Neutrophil (primary cell): ENCODE data around the gene PLAAT4.

Experiments used
- H3K27ac ChIP-seq: fragments of 200-600 bp; sonication (generic); 2 replicates; pipeline ENCODE4 v1.5.1; 2016; ENCODE audit warnings: mild to moderate bottlenecking, moderate library complexity
- H3K27me3 ChIP-seq: fragments of 200-600 bp; sonication (generic); 2 replicates; pipeline ENCODE4 v1.6.0; 2016; ENCODE audit warnings: mild to moderate bottlenecking
- H3K36me3 ChIP-seq: fragments of 200-600 bp; sonication (generic); 2 replicates; pipeline ENCODE4 v1.5.1; 2017
- H3K4me1 ChIP-seq, 2 experiments: fragments of 200-600 bp in 1 of 2; sonication (generic) in 1 of 2; 1 replicate in 1 of 2; 2 replicates in 1 of 2; pipeline versions ENCODE4 v1.5.1 to v1.6.1; 2013 to 2016; ENCODE audit warnings: low read depth in 1 of 2, low read length in 1 of 2, mild to moderate bottlenecking in 1 of 2, moderate library complexity in 1 of 2; ENCODE audit not compliant: control insufficient read depth in 1 of 2, insufficient read depth in 1 of 2
- H3K4me3 ChIP-seq, 2 experiments: fragments of 200-600 bp in 1 of 2; sonication (generic) in 1 of 2; 1 replicate in 1 of 2; 2 replicates in 1 of 2; pipeline ENCODE4 v1.5.1; 2013 to 2016; ENCODE audit warnings: low read depth in 1 of 2, low read length in 1 of 2, mild to moderate bottlenecking in 1 of 2, moderate library complexity in 1 of 2
- H3K9me3 ChIP-seq: fragments of 200-600 bp; sonication (generic); 2 replicates; pipeline ENCODE4 v1.5.1; 2016
- CTCF ChIP-seq: fragments of 200-600 bp; sonication (generic); IDR thresholded peaks from 2 replicates; pipeline ENCODE4 v1.5.1; 2016; ENCODE audit warnings: antibody characterized with exemption

The PLAAT4 gene

GRCh38 chr11:63491636-63492372, 44.8 kb upstream of the PLAAT4 start:
- Histone ChIP-seq H3K9me3 (no peaks in the 10 kb centered on the region), H3K4me3 (peak overlapping the region; percentile 53 to 60), H3K36me3 (no peaks in the 10 kb centered on the region), H3K27ac (peak overlapping the region; percentile 5), H3K27me3 (peaks cover 34% of the 10 kb centered on the region), H3K4me1 (peaks cover 19 to 25% of the 10 kb centered on the region in 2 experiments)
- no peak for TF ChIP-seq CTCF

- Histone ChIP-seq H3K4me3 (no peak overlapping the region), H3K4me1 (peaks cover 19 to 25% of the 10 kb centered on the region in 2 experiments), H3K36me3 (no peaks in the 10 kb centered on the region), H3K27ac (peak overlapping the region; percentile 5), H3K9me3 (no peaks in the 10 kb centered on the region), H3K27me3 (peaks cover 29% of the 10 kb centered on the region)
- no peak for TF ChIP-seq CTCF
Measured at GRCh38 chr11:63492441-63492840, 44.2 kb upstream of the PLAAT4 start.

GRCh38 chr11:63493127-63493526, 43.5 kb upstream of the PLAAT4 start:
- no peak overlapping the region for H3K4me3 ChIP-seq
- no peak overlapping the region for H3K27ac ChIP-seq
- H3K4me1 ChIP-seq = peaks cover 19 to 25% of the 10 kb centered on the region in 2 experiments
- H3K27me3 ChIP-seq = peaks cover 25% of the 10 kb centered on the region
- H3K36me3 ChIP-seq = no peaks in the 10 kb centered on the region
- no peaks in the 10 kb centered on the region for H3K9me3 ChIP-seq
- no peak for TF ChIP-seq CTCF

GRCh38 chr11:63494975-63495374, 41.6 kb upstream of the PLAAT4 start:
- no peak for TF ChIP-seq CTCF
- no peak overlapping the region for H3K27ac ChIP-seq
- H3K9me3 ChIP-seq = no peaks in the 10 kb centered on the region
- H3K36me3 ChIP-seq = no peaks in the 10 kb centered on the region
- no peak overlapping the region for H3K4me3 ChIP-seq
- H3K27me3 ChIP-seq = peaks cover 11% of the 10 kb centered on the region
- H3K4me1 ChIP-seq = peaks cover 30 to 42% of the 10 kb centered on the region in 2 experiments

GRCh38 chr11:63499874-63500273, 36.7 kb upstream of the PLAAT4 start:
- no peaks in the 10 kb centered on the region for H3K27me3 ChIP-seq
- no peaks in the 10 kb centered on the region for H3K9me3 ChIP-seq
- no peak overlapping the region for H3K4me3 ChIP-seq
- TF ChIP-seq CTCF = no peak
- H3K36me3 ChIP-seq = no peaks in the 10 kb centered on the region
- H3K4me1 ChIP-seq = peaks cover 60 to 66% of the 10 kb centered on the region in 2 experiments
- H3K27ac ChIP-seq = peak overlapping the region; percentile 71
